Testis (tissue), 2 donors: Measurements from ENCODE around the gene CFB.
"Not testable (repeated sequence)": the region's sequence is repeated elsewhere in the genome, so short reads cannot be mapped to it uniquely, and the experiment has no call there.

Experiments
- POLR2A ChIP-seq: fragments of 450-650 bp; IDR thresholded peaks from one replicate; pipeline ENCODE4 v1.6.1; 2017; ENCODE audit warnings: antibody characterized with exemption, mild to moderate bottlenecking, moderate library complexity
- TF ChIP-seq, protein P1 (sequence below), 3 experiments: fragments of 450-650 bp in 2 of 3; fragments of 200-600 bp in 1 of 3; sonication (generic) in 1 of 3; IDR thresholded peaks; one replicate each; pipeline ENCODE4 v1.5.1; 2016 to 2019; ENCODE audit warnings: antibody characterized with exemption in 3 of 3, mild to moderate bottlenecking in 2 of 3, moderate library complexity in 1 of 3

DNA sequence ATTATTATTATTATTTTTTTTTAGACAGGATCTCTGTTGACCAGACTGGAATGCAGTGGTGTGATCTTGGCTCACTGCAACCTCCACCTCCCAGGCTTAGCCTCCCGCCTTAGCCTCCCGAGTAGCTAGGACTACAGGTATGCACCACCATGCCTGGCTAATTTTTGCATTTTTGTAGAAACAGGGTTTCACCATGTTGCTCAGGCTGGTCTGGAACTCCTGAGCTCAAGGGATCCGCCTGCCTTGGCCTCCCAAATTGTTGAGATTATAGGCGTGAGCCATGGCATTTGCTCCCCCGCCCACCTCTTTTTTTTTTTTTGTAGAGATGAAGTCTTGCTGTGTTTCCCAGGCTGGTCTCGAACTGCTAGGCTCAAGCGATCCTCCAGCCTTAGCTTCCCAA lies 36.6 kb upstream of the CFB start:
- TF ChIP-seq, protein P1, sequence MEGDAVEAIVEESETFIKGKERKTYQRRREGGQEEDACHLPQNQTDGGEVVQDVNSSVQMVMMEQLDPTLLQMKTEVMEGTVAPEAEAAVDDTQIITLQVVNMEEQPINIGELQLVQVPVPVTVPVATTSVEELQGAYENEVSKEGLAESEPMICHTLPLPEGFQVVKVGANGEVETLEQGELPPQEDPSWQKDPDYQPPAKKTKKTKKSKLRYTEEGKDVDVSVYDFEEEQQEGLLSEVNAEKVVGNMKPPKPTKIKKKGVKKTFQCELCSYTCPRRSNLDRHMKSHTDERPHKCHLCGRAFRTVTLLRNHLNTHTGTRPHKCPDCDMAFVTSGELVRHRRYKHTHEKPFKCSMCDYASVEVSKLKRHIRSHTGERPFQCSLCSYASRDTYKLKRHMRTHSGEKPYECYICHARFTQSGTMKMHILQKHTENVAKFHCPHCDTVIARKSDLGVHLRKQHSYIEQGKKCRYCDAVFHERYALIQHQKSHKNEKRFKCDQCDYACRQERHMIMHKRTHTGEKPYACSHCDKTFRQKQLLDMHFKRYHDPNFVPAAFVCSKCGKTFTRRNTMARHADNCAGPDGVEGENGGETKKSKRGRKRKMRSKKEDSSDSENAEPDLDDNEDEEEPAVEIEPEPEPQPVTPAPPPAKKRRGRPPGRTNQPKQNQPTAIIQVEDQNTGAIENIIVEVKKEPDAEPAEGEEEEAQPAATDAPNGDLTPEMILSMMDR (IDR thresholded peaks at IDR 0.05), result not testable (repeated sequence)
- TF ChIP-seq POLR2A, result not testable (repeated sequence)
